GM23338 (cell line): Measurements from ENCODE around the gene IDH3B. TPM values are rescaled to one million over a fixed set of nuclear protein-coding genes. Genes with fewer than 3 reads are reported as not detected.

ENCODE experiments used
- ATAC-seq: fragments of 200-7000 bp; cut with Tn5 transposase; 3 replicates; pipeline ENCODE4 v1.9.1; 2020
- DNase-seq: peaks from one replicate; pipeline ENCODE4 v3.0.0-alpha.2; 2015; ENCODE audit warnings: low spot score
- H2AFZ ChIP-seq: fragments of 200-600 bp; sonication (generic); 2 replicates; pipeline ENCODE4 v1.8.0; 2016; ENCODE audit warnings: antibody characterized with exemption, mild to moderate bottlenecking, moderate library complexity
- H3F3A ChIP-seq: fragments of 200-600 bp; sonication (generic); replicated peaks from 2 replicates; pipeline ENCODE4 v1.8.0; 2017; ENCODE audit warnings: antibody characterized with exemption, mixed run types, low read depth
- H3K27ac ChIP-seq: fragments of 200-600 bp; sonication (generic); 2 replicates; pipeline ENCODE4 v1.6.1; 2016; ENCODE audit warnings: low read depth
- H3K27me3 ChIP-seq: fragments of 200-600 bp; sonication (generic); 2 replicates; pipeline ENCODE4 v1.8.0; 2016; ENCODE audit warnings: mild to moderate bottlenecking, mixed run types, moderate library complexity; ENCODE audit not compliant: insufficient read depth
- H3K36me3 ChIP-seq: fragments of 200-600 bp; sonication (generic); 2 replicates; pipeline ENCODE4 v1.8.0; 2016; ENCODE audit warnings: mild to moderate bottlenecking; ENCODE audit not compliant: insufficient read depth
- H3K4me1 ChIP-seq: fragments of 200-600 bp; sonication (generic); 2 replicates; pipeline ENCODE4 v1.8.0; 2016; ENCODE audit warnings: mild to moderate bottlenecking, moderate library complexity; ENCODE audit not compliant: insufficient read depth
- H3K4me2 ChIP-seq: fragments of 200-600 bp; sonication (generic); 2 replicates; pipeline ENCODE4 v1.7.1; 2017; ENCODE audit warnings: mixed run types
- H3K4me3 ChIP-seq: fragments of 200-600 bp; sonication (generic); 2 replicates; pipeline ENCODE4 v1.6.1; 2016; ENCODE audit warnings: mixed run types
- H3K79me2 ChIP-seq: fragments of 200-600 bp; sonication (generic); replicated peaks from 2 replicates; pipeline ENCODE4 v1.8.0; 2017; ENCODE audit warnings: mild to moderate bottlenecking; ENCODE audit not compliant: insufficient read depth
- H3K9me2 ChIP-seq: fragments of 200-600 bp; sonication (generic); 2 replicates; pipeline ENCODE4 v1.8.0; 2017; ENCODE audit not compliant: insufficient read depth
- H4K20me1 ChIP-seq: fragments of 200-600 bp; sonication (generic); replicated peaks from 2 replicates; pipeline ENCODE4 v1.8.0; 2017; ENCODE audit warnings: mild to moderate bottlenecking; ENCODE audit not compliant: insufficient read depth
- H3K27ac Mint-ChIP-seq: 2 replicates; pipeline ENCODE4 v1.8.0; 2020; ENCODE audit warnings: inconsistent platforms, mild to moderate bottlenecking, moderate library complexity, mixed read lengths
- H3K27me3 Mint-ChIP-seq: 3 replicates; pipeline ENCODE4 v1.8.0; 2022; ENCODE audit warnings: low read depth, mild to moderate bottlenecking, moderate library complexity, mixed read lengths, inconsistent platforms; ENCODE audit not compliant: insufficient read depth, poor library complexity
- H3K36me3 Mint-ChIP-seq: 3 replicates; pipeline ENCODE4 v1.8.0; 2021; ENCODE audit warnings: low read depth, mild to moderate bottlenecking, inconsistent platforms, moderate library complexity, mixed read lengths
- H3K4me1 Mint-ChIP-seq: 3 replicates; pipeline ENCODE4 v1.8.0; 2020; ENCODE audit warnings: mild to moderate bottlenecking, inconsistent platforms, mixed read lengths
- H3K4me3 Mint-ChIP-seq: 3 replicates; pipeline ENCODE4 v1.8.0; 2021; ENCODE audit warnings: moderate library complexity, mild to moderate bottlenecking, inconsistent platforms, mixed read lengths
- H3K9me3 Mint-ChIP-seq: 3 replicates; pipeline ENCODE4 v1.8.0; 2020; ENCODE audit warnings: moderate library complexity, mild to moderate bottlenecking, inconsistent platforms, mixed read lengths
- CREB1 ChIP-seq: fragments of 250-450 bp; sonication (Bioruptor Pico); IDR thresholded peaks from 2 replicates; pipeline ENCODE4 v1.5.0; 2020; ENCODE audit warnings: low read depth, mild to moderate bottlenecking, moderate library complexity
- CTCF ChIP-seq, 2 experiments: fragments of 200-600 bp in 1 of 2; sonication (generic) in 1 of 2; conservative IDR thresholded peaks; 2 replicates each; pipeline versions ENCODE4 v1.5.1 to v1.6.1; 2016 to 2017; ENCODE audit warnings: antibody characterized with exemption in 2 of 2, low read depth in 2 of 2, mild to moderate bottlenecking in 2 of 2, moderate library complexity in 1 of 2
- EZH2phosphoT487 ChIP-seq: fragments of 200-600 bp; sonication (generic); IDR thresholded peaks from one replicate; pipeline ENCODE4 v1.8.1; 2018; ENCODE audit warnings: antibody characterized with exemption; ENCODE audit not compliant: unreplicated experiment
- NANOG ChIP-seq: IDR thresholded peaks from 2 replicates; pipeline ENCODE4 v1.6.1; 2016; ENCODE audit warnings: antibody characterized with exemption, borderline replicate concordance
- ZNF331 ChIP-seq: fragments of 250-450 bp; sonication (Bioruptor Pico); IDR thresholded peaks from 2 replicates; pipeline ENCODE4 v1.5.0; 2020; ENCODE audit warnings: low read depth, mild to moderate bottlenecking, moderate library complexity
- ZNF462 ChIP-seq: fragments of 250-450 bp; sonication (Bioruptor Pico); IDR thresholded peaks from 2 replicates; pipeline ENCODE4 v1.5.0; 2020; ENCODE audit warnings: mild to moderate bottlenecking, moderate library complexity
- polyA plus RNA-seq: library from polyadenylated mRNA; unstranded; fragments of >200 nt; fragmentation: Nextera tagmentation; extraction: Ambion mirVana; gene quantifications from 2 replicates; pipeline ENCODE4 v1.2.1, GENCODE V29; 2016
- total RNA-seq: library from RNA; depleted of rRNA; stranded (reverse); fragments of >200 nt; shearing (Covaris generic); gene quantifications from 2 replicates; pipeline ENCODE4 v1.2.3, GENCODE V29; 2014

The IDH3B gene
- total and polyA plus RNA-seq, 2 experiments from 2014 or later: 87.1 to 126 TPM

- peak overlapping the region; percentile 65 for H3K4me2 ChIP-seq
These were observed 24.1 kb upstream of the IDH3B start for GRCh38 chr20:2688041-2688591.

GRCh38 chr20:2687514-2687913 is 23.5 kb upstream of the IDH3B start:
- peaks cover 53% of the 10 kb centered on the region for H3K27me3 Mint-ChIP-seq
- H3K4me1 ChIP-seq: peaks cover 10% of the 10 kb centered on the region; the same call in 1 of the 2 replicates
- H3K4me1 Mint-ChIP-seq: peaks cover 17% of the 10 kb centered on the region
- H3K27ac Mint-ChIP-seq: no peak overlapping the region
- peak overlapping the region; percentile 44; the same call in 2 of the 3 replicates for H3K4me3 Mint-ChIP-seq
- peaks cover 69% of the 10 kb centered on the region for H3K27me3 ChIP-seq
- DNase-seq (no peak), ATAC-seq (no peak)
- H3K4me3 ChIP-seq: peak overlapping the region; percentile 33; the same call in 1 of the 2 replicates
- peaks cover 5% of the 10 kb centered on the region; the same call in 1 of the 2 replicates for H4K20me1 ChIP-seq
- peak overlapping the region; percentile 65; the same call in 1 of the 2 replicates for H3K4me2 ChIP-seq
- 0 out of 2 replicates have a peak overlapping the region, but pooled peaks have one; percentile 79 for H2AFZ ChIP-seq
- no peak overlapping the region for H3K27ac ChIP-seq
- H3K79me2 ChIP-seq: no peaks in the 10 kb centered on the region
- peaks cover 7% of the 10 kb centered on the region; the same call in 1 of the 2 replicates for H3F3A ChIP-seq
- peaks cover 9% of the 10 kb centered on the region; the same call in 2 of the 3 replicates for H3K9me3 Mint-ChIP-seq
- H3K36me3 ChIP-seq: no peaks in the 10 kb centered on the region
- peaks cover 3% of the 10 kb centered on the region; the same call in 1 of the 3 replicates for H3K36me3 Mint-ChIP-seq
- no peaks in the 10 kb centered on the region for H3K9me2 ChIP-seq
- TF ChIP-seq CREB1 (no peak), EZH2phosphoT487 (no peak), CTCF (conservative IDR thresholded peaks at IDR 0.05; ENCODE audit: low read depth in 2 of 2) (no peak), ZNF462 (CRISPR knock-in tag) (no peak), ZNF331 (no peak), NANOG (no peak)

More at GRCh38 chr20:2688041-2688591, 24.1 kb upstream of the IDH3B start:
- H3K27ac ChIP-seq: no peak overlapping the region
- Mint-ChIP-seq H3K36me3 (peaks cover 3% of the 10 kb centered on the region; the same call in 1 of the 3 replicates), H3K9me3 (peaks cover 9% of the 10 kb centered on the region; the same call in 2 of the 3 replicates), H3K4me1 (peaks cover 17% of the 10 kb centered on the region), H3K4me3 (peak overlapping the region; percentile 44; the same call in 2 of the 3 replicates), H3K27me3 (peaks cover 53% of the 10 kb centered on the region), H3K27ac (no peak overlapping the region)
- no peak overlapping the region for H2AFZ ChIP-seq
- H3K9me2 ChIP-seq: no peaks in the 10 kb centered on the region
- no peaks in the 10 kb centered on the region for H3K36me3 ChIP-seq
- TF ChIP-seq NANOG: no peak
- peak; percentile 93 to 95 for TF ChIP-seq CTCF (conservative IDR thresholded peaks at IDR 0.05; ENCODE audit: low read depth in 2 of 2)
- H3F3A ChIP-seq: peaks cover 7% of the 10 kb centered on the region; the same call in 1 of the 2 replicates
- DNase-seq: peak; percentile 87
- peaks cover 69% of the 10 kb centered on the region for H3K27me3 ChIP-seq
- ATAC-seq: peak; percentile 79
- H3K4me3 ChIP-seq: peak overlapping the region; percentile 33; the same call in 1 of the 2 replicates
- H3K4me1 ChIP-seq: peaks cover 10% of the 10 kb centered on the region; the same call in 1 of the 2 replicates
- no peaks in the 10 kb centered on the region for H3K79me2 ChIP-seq
- H4K20me1 ChIP-seq: peaks cover 5% of the 10 kb centered on the region; the same call in 1 of the 2 replicates
